ENCODE measurements around the gene ZNF248. TPM values are rescaled to one million over a fixed set of nuclear protein-coding genes. Genes with fewer than 3 reads are reported as not detected.

ZNF248 gene
- total and polyA plus RNA-seq, 2 donors from 2014 or later = 6.9 to 11.6 TPM

DNA sequence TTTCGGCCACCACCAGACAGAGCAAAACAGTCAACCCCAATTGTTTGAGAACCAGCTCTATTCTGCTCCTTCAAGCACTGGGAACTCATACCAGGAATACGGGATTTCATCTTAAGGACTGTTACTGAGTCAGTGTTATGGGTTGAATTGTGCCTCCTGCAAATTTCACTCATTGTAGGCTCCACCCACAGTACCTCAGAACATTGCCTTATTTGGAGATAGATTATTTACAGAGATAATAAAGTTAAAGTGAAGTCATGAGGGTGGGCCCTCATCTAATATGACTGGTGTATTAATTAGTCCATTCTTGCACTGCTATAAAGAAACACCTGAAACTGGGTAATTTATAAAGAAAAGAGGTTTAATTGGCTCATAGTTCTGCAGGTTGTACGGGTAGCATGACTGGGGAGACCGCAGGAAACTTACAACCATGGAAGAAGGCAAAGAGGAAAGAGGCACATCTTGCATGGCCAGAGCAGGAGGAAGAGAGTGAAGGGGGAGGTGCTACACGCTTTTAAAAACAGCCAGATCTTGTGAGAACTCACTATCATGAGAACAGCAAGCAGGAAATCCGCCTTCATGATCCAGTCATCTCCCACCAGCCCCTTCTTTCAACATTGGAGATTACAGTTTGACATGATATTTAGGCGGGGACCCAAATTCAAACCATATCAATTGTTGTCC is 14.3 kb upstream of the ZNF248 start:
- Histone ChIP-seq H3K9ac (ENCODE audit: low read length in 3 of 3) (no peak overlapping the region), H3K4me3 (ENCODE audit: low read length in 3 of 3) (no peak overlapping the region), H3K36me3 (ENCODE audit: control insufficient read depth in 2 of 3, insufficient read depth in 3 of 3, low read length in 3 of 3) (no peaks in the 10 kb centered on the region), H3K27ac (ENCODE audit: low read depth in 2 of 2, low read length in 2 of 2) (no peak overlapping the region), H3K27me3 (ENCODE audit: control insufficient read depth, insufficient read depth, low read length) (no peaks in the 10 kb centered on the region), H3K9me3 (ENCODE audit: control insufficient read depth in 2 of 3, insufficient read depth in 1 of 3, low read length in 3 of 3) (no peaks in the 10 kb centered on the region), H3K4me1 (ENCODE audit: control insufficient read depth in 2 of 3, insufficient read depth in 2 of 3, low read depth in 1 of 3, low read length in 3 of 3) (no peaks in the 10 kb centered on the region)
- FAIRE-seq (no peak), DNase-seq (no peak)
- no peak for TF ChIP-seq CTCF (IDR thresholded peaks at IDR 0.05; ENCODE audit: borderline replicate concordance, extremely low read depth, insufficient read depth)
- intact Hi-C loops (cut with DNase I) = no loop called here

GRCh38 chr10:37871143-37871542 is 13.7 kb upstream of the ZNF248 start:
- no peaks in the 10 kb centered on the region for H3K36me3 ChIP-seq (ENCODE audit: control insufficient read depth in 2 of 3, insufficient read depth in 3 of 3, low read length in 3 of 3)
- no peaks in the 10 kb centered on the region for H3K27me3 ChIP-seq (ENCODE audit: control insufficient read depth, insufficient read depth, low read length)
- no peaks in the 10 kb centered on the region for H3K9me3 ChIP-seq (ENCODE audit: control insufficient read depth in 2 of 3, insufficient read depth in 1 of 3, low read length in 3 of 3)
- no peak overlapping the region for H3K9ac ChIP-seq (ENCODE audit: low read length in 3 of 3)
- no peak for TF ChIP-seq CTCF (IDR thresholded peaks at IDR 0.05; ENCODE audit: borderline replicate concordance, extremely low read depth, insufficient read depth)
- FAIRE-seq = no peak
- H3K27ac ChIP-seq (ENCODE audit: low read depth in 2 of 2, low read length in 2 of 2) = no peak overlapping the region
- H3K4me1 ChIP-seq (ENCODE audit: control insufficient read depth in 2 of 3, insufficient read depth in 2 of 3, low read depth in 1 of 3, low read length in 3 of 3) = no peaks in the 10 kb centered on the region
- intact Hi-C loops (cut with DNase I) = no loop called here
- no peak for DNase-seq
- no peak overlapping the region for H3K4me3 ChIP-seq (ENCODE audit: low read length in 3 of 3)

- DNase-seq (no peak), FAIRE-seq (no peak)
- Histone ChIP-seq H3K9ac (ENCODE audit: low read length in 3 of 3) (no peak overlapping the region), H3K4me3 (ENCODE audit: low read length in 3 of 3) (no peak overlapping the region), H3K9me3 (ENCODE audit: control insufficient read depth in 2 of 3, insufficient read depth in 1 of 3, low read length in 3 of 3) (no peaks in the 10 kb centered on the region), H3K36me3 (ENCODE audit: control insufficient read depth in 2 of 3, insufficient read depth in 3 of 3, low read length in 3 of 3) (no peaks in the 10 kb centered on the region), H3K4me1 (ENCODE audit: control insufficient read depth in 2 of 3, insufficient read depth in 2 of 3, low read depth in 1 of 3, low read length in 3 of 3) (no peaks in the 10 kb centered on the region), H3K27me3 (ENCODE audit: control insufficient read depth, insufficient read depth, low read length) (no peaks in the 10 kb centered on the region), H3K27ac (ENCODE audit: low read depth in 2 of 2, low read length in 2 of 2) (no peak overlapping the region)
- no peak for TF ChIP-seq CTCF (IDR thresholded peaks at IDR 0.05; ENCODE audit: borderline replicate concordance, extremely low read depth, insufficient read depth)
- intact Hi-C loops (cut with DNase I) = no loop called here
Observed at GRCh38 chr10:37868796-37869195, 11.4 kb upstream of the ZNF248 start.

Measured in kidney (tissue), 14 donors.